Measurements from ENCODE around the gene CHKB.
A peak's percentile ranks its signal among the peaks of the same experiment; 100 is the strongest.

CHKB gene

GRCh38 chr22:50560034-50560433, 22.6 kb downstream of the CHKB start:
- Histone ChIP-seq H2BK120ac (ENCODE audit: low read depth, low read length) (no peak overlapping the region), H4K91ac (ENCODE audit: low read depth, low read length, poor library complexity) (no peak overlapping the region), H4K8ac (ENCODE audit: low read depth, low read length) (no peak overlapping the region), H3K27me3 (ENCODE audit: control insufficient read depth in 3 of 3, insufficient read depth in 3 of 3, low read depth in 1 of 3, low read length in 3 of 3) (peaks cover 0 to 17% (median 6%) of the 10 kb centered on the region in 3 experiments), H3K14ac (ENCODE audit: low read length) (no peak overlapping the region), H3K9me3 (replicated peaks in 1 of 2; ENCODE audit: control insufficient read depth in 2 of 2, insufficient read depth in 1 of 2, low read depth in 1 of 2, low read length in 2 of 2) (no peaks in the 10 kb centered on the region), H2AFZ (ENCODE audit: low read length) (no peak overlapping the region), H3K18ac (ENCODE audit: low read length) (no peak overlapping the region), H3K36me3 (replicated peaks in 1 of 2; ENCODE audit: control insufficient read depth in 2 of 2, insufficient read depth in 2 of 2, low read length in 2 of 2) (no peaks in the 10 kb centered on the region), H3K23ac (ENCODE audit: low read depth, low read length, poor library complexity) (no peak overlapping the region), H3K4me3 (ENCODE audit: low read length in 2 of 2) (no peak overlapping the region), H2AK5ac (ENCODE audit: low read depth, low read length) (no peak overlapping the region), H2BK15ac (ENCODE audit: low read length) (no peak overlapping the region), H2BK12ac (ENCODE audit: low read length) (no peak overlapping the region), H3K4ac (ENCODE audit: low read length) (no peak overlapping the region), H3K9ac (ENCODE audit: low read depth, low read length, poor library complexity) (no peak overlapping the region), H3K79me1 (ENCODE audit: low read depth, low read length) (peaks cover 2% of the 10 kb centered on the region), H3K4me2 (ENCODE audit: insufficient read depth, low read length, poor library complexity, severe bottlenecking) (no peak overlapping the region), H2BK5ac (ENCODE audit: low read length) (no peak overlapping the region), H3K27ac (replicated peaks; ENCODE audit: low read length) (no peak overlapping the region), H3K4me1 (ENCODE audit: control insufficient read depth in 2 of 2, insufficient read depth in 1 of 2, low read depth in 1 of 2, low read length in 2 of 2) (peaks cover 0 to 5% of the 10 kb centered on the region in 2 donors)
- no CpG with 5 or more reads among the region's 3 CpGs for WGBS, 2 donors (ENCODE audit: extremely low coverage in 2 of 2, insufficient read length in 2 of 2, insufficient replicate concordance in 1 of 2)
- no peak for DNase-seq (ENCODE audit: low spot score)

DNA sequence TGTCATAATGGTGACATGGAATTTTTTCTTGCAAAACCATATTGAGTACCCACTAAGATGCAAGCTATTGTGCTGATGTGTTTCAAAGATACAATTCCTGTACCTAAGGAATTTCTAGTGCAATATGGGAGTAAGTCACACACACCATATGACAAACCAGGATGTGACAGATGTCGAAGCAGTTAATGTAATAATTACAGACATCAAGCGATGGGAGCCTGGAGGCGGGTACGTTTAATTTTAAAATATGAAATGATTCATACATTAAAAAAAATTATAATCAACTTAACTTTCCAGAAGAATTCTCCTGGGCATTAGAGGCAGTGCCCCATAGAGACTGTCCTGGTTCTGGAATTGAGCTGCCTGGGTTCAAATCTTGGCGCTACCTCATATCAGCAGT, 25.9 kb downstream of the CHKB start:
- no peak for DNase-seq (ENCODE audit: low spot score)
- H2BK15ac ChIP-seq (ENCODE audit: low read length) = no peak overlapping the region
- no peak overlapping the region for H3K9ac ChIP-seq (ENCODE audit: low read depth, low read length, poor library complexity)
- no peak overlapping the region for H3K18ac ChIP-seq (ENCODE audit: low read length)
- H3K4me1 ChIP-seq (ENCODE audit: control insufficient read depth in 2 of 2, insufficient read depth in 1 of 2, low read depth in 1 of 2, low read length in 2 of 2) = no peaks in the 10 kb centered on the region
- H3K23ac ChIP-seq (ENCODE audit: low read depth, low read length, poor library complexity) = no peak overlapping the region
- no peak overlapping the region for H4K8ac ChIP-seq (ENCODE audit: low read depth, low read length)
- no peak overlapping the region for H3K4me3 ChIP-seq (ENCODE audit: low read length in 2 of 2)
- H3K27ac ChIP-seq (replicated peaks; ENCODE audit: low read length) = no peak overlapping the region
- no peak overlapping the region for H2BK120ac ChIP-seq (ENCODE audit: low read depth, low read length)
- no peak overlapping the region for H3K4me2 ChIP-seq (ENCODE audit: insufficient read depth, low read length, poor library complexity, severe bottlenecking)
- H3K27me3 ChIP-seq (ENCODE audit: control insufficient read depth in 3 of 3, insufficient read depth in 3 of 3, low read depth in 1 of 3, low read length in 3 of 3) = peaks cover 0 to 22% (median 0%) of the 10 kb centered on the region in 3 experiments
- no peak overlapping the region for H3K14ac ChIP-seq (ENCODE audit: low read length)
- no peak overlapping the region for H2AK5ac ChIP-seq (ENCODE audit: low read depth, low read length)
- H2BK5ac ChIP-seq (ENCODE audit: low read length) = no peak overlapping the region
- H3K79me1 ChIP-seq (ENCODE audit: low read depth, low read length) = peaks cover 1% of the 10 kb centered on the region
- WGBS, 2 donors (ENCODE audit: extremely low coverage in 2 of 2, insufficient read length in 2 of 2, insufficient replicate concordance in 1 of 2) = no CpG with 5 or more reads among the region's 5 CpGs
- H4K91ac ChIP-seq (ENCODE audit: low read depth, low read length, poor library complexity) = no peak overlapping the region
- no peak overlapping the region for H2BK12ac ChIP-seq (ENCODE audit: low read length)
- no peaks in the 10 kb centered on the region for H3K9me3 ChIP-seq (replicated peaks in 1 of 2; ENCODE audit: control insufficient read depth in 2 of 2, insufficient read depth in 1 of 2, low read depth in 1 of 2, low read length in 2 of 2)
- no peak overlapping the region for H2AFZ ChIP-seq (ENCODE audit: low read length)
- no peaks in the 10 kb centered on the region for H3K36me3 ChIP-seq (replicated peaks in 1 of 2; ENCODE audit: control insufficient read depth in 2 of 2, insufficient read depth in 2 of 2, low read length in 2 of 2)
- no peak overlapping the region for H3K4ac ChIP-seq (ENCODE audit: low read length)

DNA sequence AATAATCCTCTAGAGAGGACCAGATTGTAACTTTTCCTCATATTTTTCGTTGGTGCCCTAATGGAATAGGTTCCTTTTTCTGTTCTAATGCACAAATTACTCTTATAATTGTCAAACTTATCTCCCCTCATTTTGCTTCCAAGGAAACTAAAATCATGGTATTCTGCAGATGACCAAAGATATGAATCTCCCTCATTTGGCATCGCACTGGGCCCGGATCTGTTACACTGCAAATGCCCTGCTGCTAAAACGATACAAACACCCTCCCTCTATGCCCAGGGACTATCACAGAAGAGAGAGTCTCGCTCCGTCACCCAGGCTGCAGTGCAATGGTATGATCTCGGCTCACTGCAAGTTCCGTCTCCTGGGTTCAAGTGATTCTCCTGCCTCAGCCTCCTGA, 29.3 kb downstream of the CHKB start:
- H2BK15ac ChIP-seq (ENCODE audit: low read length) = no peak overlapping the region
- H3K27me3 ChIP-seq (ENCODE audit: control insufficient read depth in 3 of 3, insufficient read depth in 3 of 3, low read depth in 1 of 3, low read length in 3 of 3) = peaks cover 0 to 21% (median 0%) of the 10 kb centered on the region in 3 experiments
- no peaks in the 10 kb centered on the region for H3K79me1 ChIP-seq (ENCODE audit: low read depth, low read length)
- H2AFZ ChIP-seq (ENCODE audit: low read length) = no peak overlapping the region
- H2BK5ac ChIP-seq (ENCODE audit: low read length) = no peak overlapping the region
- H3K9ac ChIP-seq (ENCODE audit: low read depth, low read length, poor library complexity) = no peak overlapping the region
- no peak overlapping the region for H2AK5ac ChIP-seq (ENCODE audit: low read depth, low read length)
- H3K4me2 ChIP-seq (ENCODE audit: insufficient read depth, low read length, poor library complexity, severe bottlenecking) = no peak overlapping the region
- no peaks in the 10 kb centered on the region for H3K4me1 ChIP-seq (ENCODE audit: control insufficient read depth in 2 of 2, insufficient read depth in 1 of 2, low read depth in 1 of 2, low read length in 2 of 2)
- no peak overlapping the region for H3K4me3 ChIP-seq (ENCODE audit: low read length in 2 of 2)
- H3K36me3 ChIP-seq (replicated peaks in 1 of 2; ENCODE audit: control insufficient read depth in 2 of 2, insufficient read depth in 2 of 2, low read length in 2 of 2) = no peaks in the 10 kb centered on the region
- H3K18ac ChIP-seq (ENCODE audit: low read length) = no peak overlapping the region
- no peaks in the 10 kb centered on the region for H3K9me3 ChIP-seq (replicated peaks in 1 of 2; ENCODE audit: control insufficient read depth in 2 of 2, insufficient read depth in 1 of 2, low read depth in 1 of 2, low read length in 2 of 2)
- H2BK120ac ChIP-seq (ENCODE audit: low read depth, low read length) = no peak overlapping the region
- DNase-seq (ENCODE audit: low spot score) = no peak
- no peak overlapping the region for H3K4ac ChIP-seq (ENCODE audit: low read length)
- WGBS, 2 donors (ENCODE audit: extremely low coverage in 2 of 2, insufficient read length in 2 of 2, insufficient replicate concordance in 1 of 2) = no CpG with 5 or more reads among the region's 8 CpGs
- no peak overlapping the region for H4K91ac ChIP-seq (ENCODE audit: low read depth, low read length, poor library complexity)
- H3K14ac ChIP-seq (ENCODE audit: low read length) = no peak overlapping the region
- H2BK12ac ChIP-seq (ENCODE audit: low read length) = no peak overlapping the region
- H4K8ac ChIP-seq (ENCODE audit: low read depth, low read length) = no peak overlapping the region
- no peak overlapping the region for H3K23ac ChIP-seq (ENCODE audit: low read depth, low read length, poor library complexity)
- no peak overlapping the region for H3K27ac ChIP-seq (replicated peaks; ENCODE audit: low read length)

GRCh38 chr22:50551160-50551752, 31.4 kb downstream of the CHKB start:
- H3K36me3 ChIP-seq (replicated peaks in 1 of 2; ENCODE audit: control insufficient read depth in 2 of 2, insufficient read depth in 2 of 2, low read length in 2 of 2) = no peaks in the 10 kb centered on the region
- no CpG with 5 or more reads among the region's 11 CpGs for WGBS, 2 donors (ENCODE audit: extremely low coverage in 2 of 2, insufficient read length in 2 of 2, insufficient replicate concordance in 1 of 2)
- H2AK5ac ChIP-seq (ENCODE audit: low read depth, low read length) = no peak overlapping the region
- H3K9ac ChIP-seq (ENCODE audit: low read depth, low read length, poor library complexity) = no peak overlapping the region
- no peak overlapping the region for H2BK5ac ChIP-seq (ENCODE audit: low read length)
- peak overlapping the region; percentile 18 for H3K23ac ChIP-seq (ENCODE audit: low read depth, low read length, poor library complexity)
- H2BK12ac ChIP-seq (ENCODE audit: low read length) = no peak overlapping the region
- H3K27me3 ChIP-seq (ENCODE audit: control insufficient read depth in 3 of 3, insufficient read depth in 3 of 3, low read depth in 1 of 3, low read length in 3 of 3) = peaks cover 0 to 21% (median 0%) of the 10 kb centered on the region in 3 experiments
- H3K4me1 ChIP-seq (ENCODE audit: control insufficient read depth in 2 of 2, insufficient read depth in 1 of 2, low read depth in 1 of 2, low read length in 2 of 2) = no peaks in the 10 kb centered on the region
- no peak overlapping the region for H3K4ac ChIP-seq (ENCODE audit: low read length)
- no peaks in the 10 kb centered on the region for H3K79me1 ChIP-seq (ENCODE audit: low read depth, low read length)
- H3K14ac ChIP-seq (ENCODE audit: low read length) = no peak overlapping the region
- DNase-seq (ENCODE audit: low spot score) = no peak
- H3K18ac ChIP-seq (ENCODE audit: low read length) = no peak overlapping the region
- H2BK15ac ChIP-seq (ENCODE audit: low read length) = no peak overlapping the region
- no peak overlapping the region for H3K27ac ChIP-seq (replicated peaks; ENCODE audit: low read length)
- H4K91ac ChIP-seq (ENCODE audit: low read depth, low read length, poor library complexity) = no peak overlapping the region
- H2AFZ ChIP-seq (ENCODE audit: low read length) = no peak overlapping the region
- no peak overlapping the region for H3K4me3 ChIP-seq (ENCODE audit: low read length in 2 of 2)
- H4K8ac ChIP-seq (ENCODE audit: low read depth, low read length) = no peak overlapping the region
- no peak overlapping the region for H3K4me2 ChIP-seq (ENCODE audit: insufficient read depth, low read length, poor library complexity, severe bottlenecking)
- H3K9me3 ChIP-seq (replicated peaks in 1 of 2; ENCODE audit: control insufficient read depth in 2 of 2, insufficient read depth in 1 of 2, low read depth in 1 of 2, low read length in 2 of 2) = no peaks in the 10 kb centered on the region
- no peak overlapping the region for H2BK120ac ChIP-seq (ENCODE audit: low read depth, low read length)

Data from neuronal stem cell (in vitro differentiated cells).